HUES48 (cell line): ENCODE measurements around the gene IPMK.

ENCODE experiments used
- H3K27ac ChIP-seq: one replicate; pipeline ENCODE4 v1.7.0; 2013; ENCODE audit warnings: low read depth, low read length, inconsistent platforms
- H3K27me3 ChIP-seq: 2 replicates; pipeline ENCODE4 v1.6.1; 2013; ENCODE audit warnings: mild to moderate bottlenecking, low read length; ENCODE audit not compliant: control insufficient read depth, insufficient read depth
- H3K36me3 ChIP-seq: 2 replicates; pipeline ENCODE4 v1.6.1; 2013; ENCODE audit warnings: low read length; ENCODE audit not compliant: control insufficient read depth, insufficient read depth
- H3K4me1 ChIP-seq: 2 replicates; pipeline ENCODE4 v1.6.1; 2013; ENCODE audit warnings: mild to moderate bottlenecking, low read length; ENCODE audit not compliant: control insufficient read depth, insufficient read depth
- H3K4me3 ChIP-seq: 2 replicates; pipeline ENCODE4 v1.5.1; 2013; ENCODE audit warnings: mild to moderate bottlenecking, low read depth, low read length
- H3K9ac ChIP-seq: 2 replicates; pipeline ENCODE4 v1.6.1; 2013; ENCODE audit warnings: mild to moderate bottlenecking, low read depth, low read length, moderate library complexity
- H3K9me3 ChIP-seq: 2 replicates; pipeline ENCODE4 v1.6.1; 2013; ENCODE audit warnings: low read length; ENCODE audit not compliant: control insufficient read depth, insufficient read depth

The IPMK gene

DNA sequence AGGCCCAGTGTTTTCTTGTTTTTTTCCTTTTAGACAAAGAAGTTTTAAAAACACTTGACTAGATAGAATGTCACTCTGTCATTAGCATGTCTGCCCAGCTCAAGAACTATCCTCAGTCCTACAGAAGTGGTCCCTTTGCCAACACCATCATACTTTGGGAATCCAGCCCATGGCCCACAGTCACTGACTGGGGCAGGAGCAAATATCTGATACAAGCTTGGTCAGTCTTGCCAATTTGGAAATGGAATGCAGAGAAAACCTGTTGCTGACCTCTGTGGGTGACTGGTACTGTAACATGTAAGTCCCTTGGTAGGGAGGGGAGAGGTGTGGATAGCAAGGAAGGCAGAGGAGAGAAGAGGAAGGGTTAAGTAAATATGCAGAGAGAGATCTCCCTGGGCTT lies 47.8 kb downstream of the IPMK start:
- Histone ChIP-seq H3K9ac (no peak overlapping the region), H3K27me3 (no peaks in the 10 kb centered on the region), H3K9me3 (no peaks in the 10 kb centered on the region), H3K4me3 (no peak overlapping the region), H3K27ac (no peak overlapping the region), H3K36me3 (no peaks in the 10 kb centered on the region), H3K4me1 (no peaks in the 10 kb centered on the region; the same call in 1 of the 2 replicates)

- H3K27ac ChIP-seq = no peak overlapping the region
- no peaks in the 10 kb centered on the region; the same call in 1 of the 2 replicates for H3K4me1 ChIP-seq
- no peaks in the 10 kb centered on the region for H3K36me3 ChIP-seq
- H3K27me3 ChIP-seq = no peaks in the 10 kb centered on the region
- no peaks in the 10 kb centered on the region for H3K9me3 ChIP-seq
- no peak overlapping the region for H3K9ac ChIP-seq
- no peak overlapping the region for H3K4me3 ChIP-seq
Measured at GRCh38 chr10:58217612-58218011, 50.1 kb downstream of the IPMK start.

DNA sequence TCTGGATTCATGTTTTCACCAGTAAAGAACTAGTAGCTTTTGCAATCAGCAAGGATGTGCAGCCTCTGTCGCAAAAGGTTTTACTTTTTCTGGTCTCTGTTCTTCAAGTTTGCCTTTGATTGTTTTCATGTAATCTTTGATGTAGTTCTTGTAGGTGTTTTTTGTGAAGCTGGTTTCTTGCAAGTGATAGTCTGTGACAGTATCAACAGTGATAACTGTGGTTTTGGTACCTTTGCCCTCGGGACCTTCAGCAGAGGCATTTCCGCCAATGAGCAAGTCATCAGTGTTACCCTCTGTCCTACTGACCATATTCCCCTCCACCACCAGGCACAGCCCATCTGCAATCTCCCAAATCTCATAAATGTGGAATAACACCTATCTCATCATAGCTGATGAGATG lies 55.1 kb downstream of the IPMK start:
- H3K36me3 ChIP-seq = no peaks in the 10 kb centered on the region
- H3K27ac ChIP-seq = no peak overlapping the region
- no peak overlapping the region for H3K9ac ChIP-seq
- peaks cover 13% of the 10 kb centered on the region for H3K4me1 ChIP-seq
- no peaks in the 10 kb centered on the region for H3K27me3 ChIP-seq
- H3K4me3 ChIP-seq = no peak overlapping the region
- no peaks in the 10 kb centered on the region for H3K9me3 ChIP-seq

DNA sequence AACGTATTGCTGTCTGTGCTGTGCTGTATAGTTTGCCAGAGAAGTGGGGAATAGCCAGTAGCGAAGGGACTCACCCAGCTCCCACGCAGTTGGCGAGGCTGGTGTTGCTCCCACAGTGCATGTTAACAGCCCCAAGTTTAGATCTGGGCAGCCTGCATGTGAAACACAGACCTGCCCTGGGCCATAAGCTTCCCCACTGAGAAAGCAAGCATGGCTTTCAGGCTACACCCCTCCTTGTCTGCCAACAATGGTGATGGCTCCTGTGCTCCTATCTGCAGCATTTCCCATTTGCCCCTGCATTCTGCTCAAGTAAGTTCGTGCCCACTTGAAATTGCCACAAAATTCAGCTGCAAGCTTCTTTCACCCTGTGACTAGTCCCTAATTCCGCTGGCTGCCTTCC lies 57.5 kb downstream of the IPMK start:
- H3K4me3 ChIP-seq = no peak overlapping the region
- no peaks in the 10 kb centered on the region for H3K36me3 ChIP-seq
- no peaks in the 10 kb centered on the region for H3K27me3 ChIP-seq
- no peaks in the 10 kb centered on the region for H3K9me3 ChIP-seq
- H3K27ac ChIP-seq = no peak overlapping the region
- H3K9ac ChIP-seq = no peak overlapping the region
- H3K4me1 ChIP-seq = peaks cover 13% of the 10 kb centered on the region

DNA sequence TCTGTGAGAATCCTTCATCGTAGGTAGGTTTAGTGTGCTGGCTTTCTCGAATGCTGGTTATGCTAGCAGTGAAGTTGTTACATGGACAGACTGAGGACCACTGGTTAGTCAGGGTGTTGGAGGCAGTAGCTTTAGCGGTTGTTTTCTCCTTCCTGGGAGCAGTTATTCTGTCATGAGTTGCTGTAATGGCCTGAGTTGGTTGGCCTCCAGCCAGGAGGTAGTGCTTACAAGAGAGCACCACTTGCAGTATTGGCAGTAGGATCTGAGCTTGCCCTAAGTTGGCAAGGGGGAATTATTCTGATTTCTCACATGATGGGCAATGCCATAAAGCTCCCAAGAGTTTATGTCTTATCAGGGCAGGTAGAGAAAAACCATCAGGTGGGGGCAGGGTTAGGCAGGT lies 58.0 kb downstream of the IPMK start:
- Histone ChIP-seq H3K27ac (no peak overlapping the region), H3K9ac (no peak overlapping the region), H3K27me3 (no peaks in the 10 kb centered on the region), H3K36me3 (no peaks in the 10 kb centered on the region), H3K4me1 (peaks cover 13% of the 10 kb centered on the region), H3K9me3 (no peaks in the 10 kb centered on the region), H3K4me3 (no peak overlapping the region)

GRCh38 chr10:58206251-58206650 lies 61.4 kb downstream of the IPMK start:
- Histone ChIP-seq H3K27me3 (no peaks in the 10 kb centered on the region), H3K9ac (no peak overlapping the region), H3K4me3 (no peak overlapping the region), H3K36me3 (no peaks in the 10 kb centered on the region), H3K9me3 (no peaks in the 10 kb centered on the region), H3K4me1 (peaks cover 13% of the 10 kb centered on the region), H3K27ac (no peak overlapping the region)

DNA sequence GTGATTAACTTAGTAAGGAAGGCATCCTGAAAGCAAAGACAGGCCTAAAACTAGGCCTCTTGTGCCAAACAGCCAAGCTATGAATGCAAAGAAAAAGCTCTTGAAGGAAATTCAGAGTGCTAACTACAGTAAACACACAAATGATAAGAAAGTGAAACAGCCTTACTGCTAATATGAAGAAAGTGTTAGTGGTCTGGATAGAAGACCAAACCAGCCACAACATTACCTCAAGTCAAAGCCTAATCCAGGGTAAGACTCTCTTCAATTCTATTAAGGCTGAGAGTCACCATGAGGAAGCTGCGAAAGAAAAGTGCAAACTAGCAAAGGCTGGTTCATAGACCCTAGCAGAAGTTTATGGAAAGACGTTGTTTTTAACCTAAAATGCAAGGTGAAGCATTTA lies 66.0 kb downstream of the IPMK start:
- no peak overlapping the region for H3K27ac ChIP-seq
- H3K4me1 ChIP-seq = no peaks in the 10 kb centered on the region
- no peaks in the 10 kb centered on the region for H3K36me3 ChIP-seq
- H3K4me3 ChIP-seq = no peak overlapping the region
- H3K27me3 ChIP-seq = no peaks in the 10 kb centered on the region
- no peaks in the 10 kb centered on the region for H3K9me3 ChIP-seq
- no peak overlapping the region for H3K9ac ChIP-seq

DNA sequence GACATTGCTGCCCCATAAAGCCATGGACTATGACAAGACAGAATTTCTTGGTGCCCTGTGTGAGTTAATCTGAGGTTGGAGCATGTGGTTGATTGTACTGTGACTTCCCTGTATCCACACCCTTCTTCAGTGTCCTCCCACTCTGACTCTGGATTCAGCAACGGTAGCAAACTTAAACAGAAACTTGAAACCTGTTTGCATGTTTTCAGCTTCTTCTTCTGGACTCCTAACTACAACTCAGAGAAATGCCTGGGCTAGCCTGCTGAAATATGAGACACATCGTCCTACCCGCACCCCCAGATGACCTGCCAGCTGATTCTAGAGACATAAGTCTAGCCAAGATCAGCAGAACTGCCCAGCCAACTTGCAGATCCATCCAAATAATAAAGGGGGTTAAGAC lies 78.4 kb downstream of the IPMK start:
- Histone ChIP-seq H3K27me3 (no peaks in the 10 kb centered on the region), H3K27ac (no peak overlapping the region), H3K9me3 (no peaks in the 10 kb centered on the region), H3K4me3 (no peak overlapping the region), H3K9ac (no peak overlapping the region), H3K36me3 (no peaks in the 10 kb centered on the region), H3K4me1 (no peaks in the 10 kb centered on the region)

- Histone ChIP-seq H3K4me3 (no peak overlapping the region), H3K9me3 (no peaks in the 10 kb centered on the region), H3K9ac (no peak overlapping the region), H3K27ac (no peak overlapping the region), H3K36me3 (no peaks in the 10 kb centered on the region), H3K4me1 (no peaks in the 10 kb centered on the region), H3K27me3 (no peaks in the 10 kb centered on the region)
Measured at GRCh38 chr10:58184120-58184670, 83.5 kb downstream of the IPMK start.

DNA sequence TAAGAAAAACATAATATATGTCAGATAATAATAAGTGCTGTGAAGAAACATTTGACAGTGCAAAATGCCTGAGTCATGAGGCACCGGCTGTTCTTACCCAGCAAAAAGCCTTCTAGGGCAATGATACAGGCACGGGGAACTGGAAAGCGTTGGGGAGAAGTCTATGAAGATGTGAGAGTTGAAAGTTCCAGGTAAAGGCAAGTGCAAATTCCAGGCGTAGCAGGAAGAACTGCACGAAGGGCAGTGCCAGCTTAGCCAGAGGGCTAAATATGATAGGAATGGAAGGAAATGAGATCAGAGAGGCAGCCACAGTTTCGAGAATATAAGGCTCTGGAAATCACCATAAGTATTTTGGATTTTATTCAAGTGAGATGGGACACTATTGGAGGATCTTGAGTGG lies 87.0 kb downstream of the IPMK start:
- Histone ChIP-seq H3K4me3 (no peak overlapping the region), H3K9me3 (no peaks in the 10 kb centered on the region), H3K27ac (no peak overlapping the region), H3K36me3 (no peaks in the 10 kb centered on the region), H3K9ac (no peak overlapping the region), H3K4me1 (no peaks in the 10 kb centered on the region), H3K27me3 (no peaks in the 10 kb centered on the region)

DNA sequence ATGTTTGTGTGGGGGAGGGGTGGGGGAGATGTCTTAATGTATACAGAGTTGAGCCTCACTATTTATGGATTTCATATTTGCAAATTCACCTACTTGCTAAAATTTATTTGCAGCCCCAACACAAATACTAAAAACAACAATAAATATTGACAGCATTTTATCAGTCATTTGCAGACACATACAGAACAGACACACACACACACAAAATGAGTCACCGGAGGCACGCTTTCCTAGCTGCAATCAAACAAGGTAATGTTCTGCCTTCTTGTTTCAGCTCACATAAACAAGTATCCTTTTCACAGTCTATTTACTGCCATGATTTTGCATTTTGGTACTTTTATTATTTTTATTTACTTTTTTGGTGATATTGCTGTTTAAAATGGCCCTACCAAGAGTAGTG lies 88.5 kb downstream of the IPMK start:
- Histone ChIP-seq H3K4me3 (no peak overlapping the region), H3K27ac (no peak overlapping the region), H3K4me1 (no peaks in the 10 kb centered on the region), H3K9me3 (no peaks in the 10 kb centered on the region), H3K9ac (no peak overlapping the region), H3K36me3 (no peaks in the 10 kb centered on the region), H3K27me3 (no peaks in the 10 kb centered on the region)

GRCh38 chr10:58178811-58179210 lies 88.9 kb downstream of the IPMK start:
- H3K4me1 ChIP-seq = no peaks in the 10 kb centered on the region
- H3K36me3 ChIP-seq = no peaks in the 10 kb centered on the region
- no peaks in the 10 kb centered on the region for H3K27me3 ChIP-seq
- no peak overlapping the region for H3K9ac ChIP-seq
- no peak overlapping the region for H3K27ac ChIP-seq
- H3K4me3 ChIP-seq = no peak overlapping the region
- no peaks in the 10 kb centered on the region for H3K9me3 ChIP-seq
